IMR-90 (cell line): ENCODE results near the gene UBR4. TPM values are rescaled to one million over a fixed set of nuclear protein-coding genes. Genes with fewer than 3 reads are reported as not detected.

Experiments
- ATAC-seq: fragments of 200-7000 bp; cut with Tn5 transposase; 2 replicates; pipeline ENCODE4 v1.9.1; 2020; ENCODE audit warnings: low read depth, mild to moderate bottlenecking, moderate library complexity
- BruUV-seq: library from RNA; stranded (reverse); fragments of 400-500 nt; replicated peaks from 2 replicates; lab custom pipeline; 2021; lab: Mats Ljungman, UMichigan
- CTCF ChIA-PET: fragments of 300-600 bp; formaldehyde crosslinking; extraction: SDS; loops from one replicate; lab custom pipeline; 2021; ENCODE audit warnings: antibody characterized with exemption; lab: Yijun Ruan, JAX
- POLR2A ChIA-PET: fragments of 300-600 bp; sonication (Branson Sonifier 250); formaldehyde crosslinking; loops from one replicate; lab custom pipeline; 2022; ENCODE audit warnings: antibody characterized with exemption; ENCODE audit not compliant: unreplicated experiment; lab: Charles Lee
- DNase-seq: peaks from one replicate; pipeline ENCODE4 v3.0.0; 2013
- H2AFZ ChIP-seq: replicated peaks from 2 replicates; pipeline ENCODE3; 2013; ENCODE audit warnings: low read length, mild to moderate bottlenecking; ENCODE audit not compliant: poor library complexity
- H2AK5ac ChIP-seq: 2 replicates; pipeline ENCODE4 v1.6.1; 2013; ENCODE audit warnings: low read depth, low read length, inconsistent platforms
- H2AK9ac ChIP-seq: replicated peaks from 2 replicates; pipeline ENCODE3; 2013; ENCODE audit warnings: mild to moderate bottlenecking, low read depth, low read length, moderate library complexity; ENCODE audit not compliant: poor library complexity
- H2BK120ac ChIP-seq: 2 replicates; pipeline ENCODE4 v1.6.1; 2013; ENCODE audit warnings: low read depth, low read length, inconsistent platforms
- H2BK15ac ChIP-seq: 3 replicates; pipeline ENCODE4 v1.6.1; 2013; ENCODE audit warnings: low read depth, low read length, inconsistent platforms
- H2BK20ac ChIP-seq: 2 replicates; pipeline ENCODE4 v1.6.1; 2013; ENCODE audit warnings: low read depth, mild to moderate bottlenecking, inconsistent platforms, low read length, moderate library complexity
- H2BK5ac ChIP-seq: 2 replicates; pipeline ENCODE4 v1.6.1; 2013; ENCODE audit warnings: mild to moderate bottlenecking, low read depth, low read length, inconsistent platforms; ENCODE audit not compliant: poor library complexity, severe bottlenecking
- H3K14ac ChIP-seq: replicated peaks from 2 replicates; pipeline ENCODE4 v1.6.1; 2013; ENCODE audit warnings: low read depth, low read length, inconsistent platforms
- H3K18ac ChIP-seq: 2 replicates; pipeline ENCODE4 v1.6.1; 2013; ENCODE audit warnings: low read depth, low read length, control low read depth
- H3K23ac ChIP-seq: 2 replicates; pipeline ENCODE4 v1.6.1; 2013; ENCODE audit warnings: low read depth, low read length, inconsistent platforms
- H3K27ac ChIP-seq: 2 replicates; pipeline ENCODE4 v1.5.1; 2013; ENCODE audit warnings: mild to moderate bottlenecking, control low read depth, low read length; ENCODE audit not compliant: insufficient read depth
- H3K27me3 ChIP-seq: 2 replicates; pipeline ENCODE4 v1.6.1; 2013; ENCODE audit warnings: low read length; ENCODE audit not compliant: control insufficient read depth, insufficient read depth
- H3K36me3 ChIP-seq: 2 replicates; pipeline ENCODE4 v1.6.1; 2013; ENCODE audit warnings: low read length, mixed read lengths; ENCODE audit not compliant: control insufficient read depth, insufficient read depth
- H3K4ac ChIP-seq: 2 replicates; pipeline ENCODE4 v1.6.1; 2013; ENCODE audit warnings: low read depth, low read length, inconsistent platforms
- H3K4me1 ChIP-seq: 2 replicates; pipeline ENCODE4 v1.6.1; 2013; ENCODE audit warnings: low read length, mixed read lengths; ENCODE audit not compliant: control insufficient read depth, insufficient read depth
- H3K4me2 ChIP-seq: 2 replicates; pipeline ENCODE4 v1.6.1; 2013; ENCODE audit warnings: low read depth, mild to moderate bottlenecking, control low read depth, low read length, moderate library complexity
- H3K4me3 ChIP-seq: 2 replicates; pipeline ENCODE4 v1.5.1; 2013; ENCODE audit warnings: low read depth, mild to moderate bottlenecking, control low read depth, low read length, moderate library complexity; ENCODE audit not compliant: insufficient read depth
- H3K56ac ChIP-seq: 2 replicates; pipeline ENCODE4 v1.6.1; 2013; ENCODE audit warnings: low read length, inconsistent platforms; ENCODE audit not compliant: insufficient read depth; ENCODE audit errors: extremely low read depth
- H3K79me1 ChIP-seq, 2 experiments: 2 replicates each; pipeline ENCODE4 v1.6.1; 2013; ENCODE audit warnings: low read length in 2 of 2, inconsistent platforms in 1 of 2, low read depth in 1 of 2
- H3K9ac ChIP-seq: 2 replicates; pipeline ENCODE4 v1.6.1; 2013; ENCODE audit warnings: low read depth, low read length, control low read depth
- H3K9me1 ChIP-seq: 2 replicates; pipeline ENCODE4 v1.6.1; 2013; ENCODE audit warnings: low read length, inconsistent platforms; ENCODE audit not compliant: insufficient read depth
- H3K9me3 ChIP-seq: 2 replicates; pipeline ENCODE4 v1.6.1; 2013; ENCODE audit warnings: low read length; ENCODE audit not compliant: control insufficient read depth, insufficient read depth
- H4K20me1 ChIP-seq: 2 replicates; pipeline ENCODE4 v1.6.1; 2013; ENCODE audit warnings: low read length, inconsistent platforms; ENCODE audit not compliant: insufficient read depth
- H4K5ac ChIP-seq: 2 replicates; pipeline ENCODE4 v1.6.1; 2013; ENCODE audit warnings: mild to moderate bottlenecking, low read depth, low read length, control low read depth
- H4K8ac ChIP-seq, 2 experiments: 2 replicates each; pipeline ENCODE4 v1.6.1; 2013; ENCODE audit warnings: low read depth in 2 of 2, low read length in 2 of 2, control low read depth in 1 of 2, inconsistent platforms in 1 of 2
- H4K91ac ChIP-seq: 2 replicates; pipeline ENCODE4 v1.6.1; 2013; ENCODE audit warnings: low read depth, low read length, inconsistent platforms; ENCODE audit not compliant: insufficient read depth
- MAZ ChIP-seq: IDR thresholded peaks from 2 replicates; pipeline ENCODE4 v1.6.1; 2012; ENCODE audit warnings: low read depth, mild to moderate bottlenecking, low read length, improper control_type of control experiment, moderate library complexity, borderline replicate concordance
- MXI1 ChIP-seq: IDR thresholded peaks from 2 replicates; pipeline ENCODE4 v1.6.1; 2012; ENCODE audit warnings: low read depth, mild to moderate bottlenecking, low read length, moderate library complexity, borderline replicate concordance
- NFE2L2 ChIP-seq: fragments of 150-350 bp; IDR thresholded peaks from 2 replicates; pipeline ENCODE4 v1.6.1; 2016; ENCODE audit warnings: low read depth, mild to moderate bottlenecking, low read length
- POLR2A ChIP-seq: IDR thresholded peaks from 2 replicates; pipeline ENCODE4 v1.6.1; 2012; ENCODE audit warnings: mild to moderate bottlenecking, low read depth, low read length
- RAD21 ChIP-seq: IDR thresholded peaks from 2 replicates; pipeline ENCODE4 v1.6.1; 2012; ENCODE audit warnings: low read length, improper control_type of control experiment
- SMC3 ChIP-seq: fragments of 150-350 bp; IDR thresholded peaks from 2 replicates; pipeline ENCODE4 v1.6.1; 2016; ENCODE audit warnings: low read depth, mild to moderate bottlenecking, antibody characterized with exemption, low read length, moderate library complexity
- WGBS, 2 experiments: methylation state at CpG; one replicate each; pipeline versions ENCODE4 v1.1.5 to v1.1.7; 2013; ENCODE audit warnings: missing lambda C conversion rate in 2 of 2; ENCODE audit not compliant: insufficient read length in 1 of 2; ENCODE audit errors: extremely low coverage in 2 of 2; 5-methylcytosine and 5-hydroxymethylcytosine counted together
- dilution Hi-C: fragments of 300-500 bp; cut with HindIII; formaldehyde crosslinking; loops from one replicate; pipeline ENCODE4 v1.14.3; 2018; ENCODE audit warnings: low sequenced_read_pairs; ENCODE audit not compliant: unreplicated experiment
- in situ Hi-C: fragments of 300-500 bp; cut with MboI; formaldehyde crosslinking; loops from 3 replicates; pipeline ENCODE4 v1.14.3; 2019; ENCODE audit warnings: low sequenced_read_pairs, inconsistent platforms, mixed read lengths
- intact Hi-C: fragments of 100-400 bp; cut with micrococcal nuclease; formaldehyde crosslinking; loops from 2 replicates; pipeline ENCODE4 v1.10.0; 2022
- polyA plus RNA-seq, 3 experiments: library from polyadenylated mRNA; depleted of rRNA; stranded (reverse); fragments of >200 nt; gene quantifications; 2 replicates each; pipeline ENCODE4 v1.2.3, GENCODE V29; 2012; ENCODE audit warnings: low replicate concordance in 1 of 3
- total RNA-seq: library from RNA; depleted of rRNA; stranded (reverse); fragments of >200 nt; gene quantifications from 2 replicates; pipeline ENCODE4 v1.2.3, GENCODE V29; 2012
- TF ChIP-seq, protein P1 (sequence below): conservative IDR thresholded peaks from 2 replicates; pipeline ENCODE4 v1.5.1; 2012; ENCODE audit warnings: mild to moderate bottlenecking, low read depth, low read length, improper control_type of control experiment
- TF ChIP-seq, protein P2 (sequence below): fragments of 150-350 bp; IDR thresholded peaks from 2 replicates; pipeline ENCODE4 v1.6.1; 2016; ENCODE audit warnings: low read depth, mild to moderate bottlenecking, low read length, moderate library complexity, borderline replicate concordance

UBR4 gene
- total and polyA plus RNA-seq, 2 of the 4 experiments (the other 2 are of a cell fraction): 87.8 to 121 TPM

DNA sequence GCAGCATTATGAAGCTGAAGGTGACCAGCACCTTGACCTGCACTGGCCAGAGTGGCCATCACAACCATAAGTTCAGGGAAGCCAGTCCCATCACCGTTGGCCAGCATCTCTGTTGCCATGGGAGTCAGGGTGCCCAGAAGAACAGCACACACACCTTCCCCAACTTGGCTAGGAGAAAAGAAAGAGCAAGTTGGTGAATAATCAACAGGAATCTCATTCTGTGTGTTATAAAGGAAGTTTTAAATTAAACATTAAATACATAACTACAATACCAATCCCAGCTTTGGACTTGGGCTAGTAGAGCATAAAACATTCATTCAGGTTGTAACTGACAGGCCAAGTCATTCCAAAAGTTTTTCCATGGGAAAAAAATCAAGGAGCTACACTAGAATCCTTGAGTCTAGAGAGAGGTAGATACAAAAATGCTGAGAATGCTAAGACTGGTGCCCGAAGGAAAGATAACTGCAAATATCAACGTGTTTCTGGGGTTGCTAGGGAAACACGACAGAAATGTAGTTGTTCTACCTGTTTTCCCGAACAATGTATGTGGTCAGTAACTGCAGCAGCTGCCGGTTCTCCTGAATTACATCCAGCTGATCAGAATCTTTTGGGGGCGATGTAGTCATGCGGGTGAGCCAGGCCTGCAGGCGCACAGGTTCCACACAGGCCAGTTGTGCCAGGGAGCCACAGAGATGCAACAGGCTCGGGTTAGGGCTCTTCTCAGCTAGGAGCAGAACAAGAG, 45.6 kb downstream of the UBR4 start:
- intact Hi-C loops (no loop called here), in situ Hi-C loops (no loop called here), dilution Hi-C loops (no loop called here)
- TF ChIP-seq RAD21 (no peak), POLR2A (no peak), MAZ (no peak), NFE2L2 (no peak), SMC3 (no peak), MXI1 (no peak)
- TF ChIP-seq, protein P1, sequence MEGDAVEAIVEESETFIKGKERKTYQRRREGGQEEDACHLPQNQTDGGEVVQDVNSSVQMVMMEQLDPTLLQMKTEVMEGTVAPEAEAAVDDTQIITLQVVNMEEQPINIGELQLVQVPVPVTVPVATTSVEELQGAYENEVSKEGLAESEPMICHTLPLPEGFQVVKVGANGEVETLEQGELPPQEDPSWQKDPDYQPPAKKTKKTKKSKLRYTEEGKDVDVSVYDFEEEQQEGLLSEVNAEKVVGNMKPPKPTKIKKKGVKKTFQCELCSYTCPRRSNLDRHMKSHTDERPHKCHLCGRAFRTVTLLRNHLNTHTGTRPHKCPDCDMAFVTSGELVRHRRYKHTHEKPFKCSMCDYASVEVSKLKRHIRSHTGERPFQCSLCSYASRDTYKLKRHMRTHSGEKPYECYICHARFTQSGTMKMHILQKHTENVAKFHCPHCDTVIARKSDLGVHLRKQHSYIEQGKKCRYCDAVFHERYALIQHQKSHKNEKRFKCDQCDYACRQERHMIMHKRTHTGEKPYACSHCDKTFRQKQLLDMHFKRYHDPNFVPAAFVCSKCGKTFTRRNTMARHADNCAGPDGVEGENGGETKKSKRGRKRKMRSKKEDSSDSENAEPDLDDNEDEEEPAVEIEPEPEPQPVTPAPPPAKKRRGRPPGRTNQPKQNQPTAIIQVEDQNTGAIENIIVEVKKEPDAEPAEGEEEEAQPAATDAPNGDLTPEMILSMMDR: no peak
- TF ChIP-seq, protein P2, sequence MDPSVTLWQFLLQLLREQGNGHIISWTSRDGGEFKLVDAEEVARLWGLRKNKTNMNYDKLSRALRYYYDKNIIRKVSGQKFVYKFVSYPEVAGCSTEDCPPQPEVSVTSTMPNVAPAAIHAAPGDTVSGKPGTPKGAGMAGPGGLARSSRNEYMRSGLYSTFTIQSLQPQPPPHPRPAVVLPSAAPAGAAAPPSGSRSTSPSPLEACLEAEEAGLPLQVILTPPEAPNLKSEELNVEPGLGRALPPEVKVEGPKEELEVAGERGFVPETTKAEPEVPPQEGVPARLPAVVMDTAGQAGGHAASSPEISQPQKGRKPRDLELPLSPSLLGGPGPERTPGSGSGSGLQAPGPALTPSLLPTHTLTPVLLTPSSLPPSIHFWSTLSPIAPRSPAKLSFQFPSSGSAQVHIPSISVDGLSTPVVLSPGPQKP: no peak
- no peak overlapping the region for H2AK5ac ChIP-seq
- H3K27me3 ChIP-seq: no peaks in the 10 kb centered on the region
- H2BK15ac ChIP-seq: no peak overlapping the region
- H4K5ac ChIP-seq: no peak overlapping the region
- 96% methylated on average over 7 of the region's 10 CpGs; no CpG with 5 or more reads in 1 of the 2 experiments for WGBS, 2 experiments
- H3K23ac ChIP-seq: no peak overlapping the region
- H3K4me1 ChIP-seq: peaks cover 6% of the 10 kb centered on the region
- H4K91ac ChIP-seq: no peak overlapping the region
- BruUV-seq: no TSS peak
- no peak overlapping the region for H3K56ac ChIP-seq
- no peak overlapping the region for H2AK9ac ChIP-seq
- ATAC-seq (no peak), DNase-seq (no peak)
- no peak overlapping the region for H3K9ac ChIP-seq
- CTCF ChIA-PET: interaction anchor here (0.7 to 1.4 kb wide), 2 partner anchors 68 to 77 kb away, joined by 3 read pairs; no protein-coding TSS in a partner anchor
- no peak overlapping the region for H3K4ac ChIP-seq
- no peak overlapping the region; the same call in 1 of the 2 replicates for H3K27ac ChIP-seq
- H4K20me1 ChIP-seq: peaks cover 17% of the 10 kb centered on the region
- H2AFZ ChIP-seq: no peak overlapping the region
- peaks cover 44 to 61% of the 10 kb centered on the region in 2 experiments for H3K79me1 ChIP-seq
- no peak overlapping the region for H4K8ac ChIP-seq
- POLR2A ChIA-PET: no interaction called here
- no peak overlapping the region for H2BK20ac ChIP-seq
- H3K9me1 ChIP-seq: peaks cover 9% of the 10 kb centered on the region
- H3K14ac ChIP-seq: no peak overlapping the region
- no peak overlapping the region for H2BK5ac ChIP-seq
- peaks cover 66% of the 10 kb centered on the region for H3K36me3 ChIP-seq
- no peak overlapping the region for H3K18ac ChIP-seq
- H3K4me3 ChIP-seq: no peak overlapping the region
- H3K9me3 ChIP-seq: no peaks in the 10 kb centered on the region
- H3K4me2 ChIP-seq: no peak overlapping the region
- H2BK120ac ChIP-seq: no peak overlapping the region
